Gastroesophageal sphincter (tissue), 4 donors: ENCODE results near the gene CACNA1D. TPM values are rescaled to one million over a fixed set of nuclear protein-coding genes. Genes with fewer than 3 reads are reported as not detected.

Experiments
- ATAC-seq: fragments of 150-250 bp; one replicate; pipeline ENCODE4 v1.9.1; 2016; ENCODE audit warnings: mild to moderate bottlenecking, moderate library complexity
- H3K27ac ChIP-seq, 4 donors: fragments of 200-600 bp; sonication (generic) in 3 of 4; 1 replicate in 3 of 4; 2 replicates in 1 of 4; pipeline ENCODE4 v1.5.1; 2016 to 2019
- H3K27me3 ChIP-seq: fragments of 200-600 bp; sonication (generic); one replicate; pipeline ENCODE4 v1.5.1; 2019
- H3K36me3 ChIP-seq, 2 donors: fragments of 200-600 bp; sonication (generic); one replicate each; pipeline ENCODE4 v1.5.1; 2019; ENCODE audit warnings: control low read depth in 1 of 2
- H3K4me1 ChIP-seq, 3 donors: fragments of 200-600 bp; sonication (generic); 1 replicate in 2 of 3; 2 replicates in 1 of 3; pipeline ENCODE4 v1.5.1; 2016 to 2019; ENCODE audit warnings: control low read depth in 2 of 3
- H3K4me3 ChIP-seq, 2 donors: fragments of 200-600 bp; sonication (generic); one replicate each; pipeline ENCODE4 v1.5.1; 2019; ENCODE audit warnings: mild to moderate bottlenecking in 1 of 2, moderate library complexity in 1 of 2
- H3K9me3 ChIP-seq, 3 donors: fragments of 200-600 bp; sonication (generic); one replicate each; pipeline ENCODE4 v1.5.1; 2017 to 2019; ENCODE audit warnings: control low read depth in 2 of 3
- CTCF ChIP-seq, 4 experiments: fragments of 200-600 bp in 2 of 4; fragments of 450-650 bp in 2 of 4; sonication (generic) in 1 of 4; IDR thresholded peaks; one replicate each; pipeline ENCODE4 v1.5.1; 2017 to 2019; ENCODE audit warnings: antibody characterized with exemption in 4 of 4, mild to moderate bottlenecking in 2 of 4, moderate library complexity in 2 of 4
- EP300 ChIP-seq: sonication (generic); formaldehyde crosslinking; IDR thresholded peaks from one replicate; pipeline ENCODE4 v1.6.1; 2017; ENCODE audit warnings: antibody characterized with exemption, mild to moderate bottlenecking
- POLR2A ChIP-seq, 2 donors: fragments of 450-650 bp; IDR thresholded peaks; one replicate each; pipeline ENCODE4 v1.6.1; 2017; ENCODE audit warnings: antibody characterized with exemption in 2 of 2, mild to moderate bottlenecking in 2 of 2, moderate library complexity in 1 of 2
- POLR2AphosphoS5 ChIP-seq: sonication (generic); formaldehyde crosslinking; IDR thresholded peaks from one replicate; pipeline ENCODE4 v1.6.1; 2017; ENCODE audit warnings: antibody characterized with exemption
- WGBS, 2 donors: methylation state at CpG; one replicate each; pipeline ENCODE4 v1.1.5; 2018; ENCODE audit warnings: low coverage in 1 of 2; 5-methylcytosine and 5-hydroxymethylcytosine counted together
- total RNA-seq, 4 donors: library from RNA; depleted of rRNA; stranded (reverse); fragments of >200 nt; gene quantifications; one replicate each; pipeline ENCODE4 v1.1.0, GENCODE V29; 2016

The CACNA1D gene
- total RNA-seq, 4 donors from 2014 or later, result 0.52 to 5.7 (median 3.6) TPM

GRCh38 chr3:53843195-53844177, 349.1 kb downstream of the CACNA1D start:
- Histone ChIP-seq H3K4me3 (no peak overlapping the region), H3K4me1 (peaks cover 0 to 22% (median 4%) of the 10 kb centered on the region in 3 donors), H3K27me3 (peaks cover 23% of the 10 kb centered on the region), H3K9me3 (no peaks in the 10 kb centered on the region), H3K27ac (no peak overlapping the region), H3K36me3 (no peaks in the 10 kb centered on the region)
- WGBS, 2 donors, result 83% methylated on average over 4 of the region's 10 CpGs; no CpG with 5 or more reads in 1 of the 2 donors
- no peak for TF ChIP-seq CTCF (IDR thresholded peaks at IDR 0.05)
- TF ChIP-seq EP300, result no peak
- TF ChIP-seq POLR2AphosphoS5, result no peak
- no peak for TF ChIP-seq POLR2A (IDR thresholded peaks at IDR 0.05)
- no peak for ATAC-seq

- no peak for ATAC-seq
- Histone ChIP-seq H3K27me3 (peaks cover 29% of the 10 kb centered on the region), H3K9me3 (no peaks in the 10 kb centered on the region), H3K36me3 (no peaks in the 10 kb centered on the region), H3K4me1 (peaks cover 0 to 22% (median 4%) of the 10 kb centered on the region in 3 donors), H3K4me3 (no peak overlapping the region), H3K27ac (no peak overlapping the region)
- WGBS, 2 donors, result 89% methylated on average over 5 of the region's 9 CpGs; no CpG with 5 or more reads in 1 of the 2 donors
- no peak for TF ChIP-seq EP300
- TF ChIP-seq POLR2A (IDR thresholded peaks at IDR 0.05), result no peak
- no peak for TF ChIP-seq POLR2AphosphoS5
- TF ChIP-seq CTCF (IDR thresholded peaks at IDR 0.05), result no peak
Measured at GRCh38 chr3:53844262-53845102, 350.1 kb downstream of the CACNA1D start.

GRCh38 chr3:53845103-53845880, 350.9 kb downstream of the CACNA1D start:
- Histone ChIP-seq H3K9me3 (no peaks in the 10 kb centered on the region), H3K36me3 (no peaks in the 10 kb centered on the region), H3K27ac (peak overlapping the region in 3 of 4 donors; percentile 44 to 81 (median 74)), H3K4me3 (peak overlapping the region; percentile 42 to 80), H3K27me3 (peaks cover 29% of the 10 kb centered on the region), H3K4me1 (peaks cover 0 to 22% (median 4%) of the 10 kb centered on the region in 3 donors)
- TF ChIP-seq POLR2A (IDR thresholded peaks at IDR 0.05) (no peak), CTCF (IDR thresholded peaks at IDR 0.05) (peak in 3 of 4 experiments; percentile 11 to 44 (median 26)), POLR2AphosphoS5 (no peak)
- WGBS, 2 donors, result 15 to 60% methylated on average over 1 to 8 of the region's 25 CpGs
- peak; percentile 53 for ATAC-seq

- no CpG with 5 or more reads among the region's 34 CpGs for WGBS, 2 donors
- H3K4me1 ChIP-seq, result peaks cover 0 to 24% (median 4%) of the 10 kb centered on the region in 3 donors
- H3K27ac ChIP-seq, result peak overlapping the region in 3 of 4 donors; percentile 44 to 81 (median 74)
- H3K36me3 ChIP-seq, result no peaks in the 10 kb centered on the region
- peak; percentile 35 for ATAC-seq
- TF ChIP-seq POLR2A (IDR thresholded peaks at IDR 0.05) (no peak), POLR2AphosphoS5 (no peak), CTCF (IDR thresholded peaks at IDR 0.05) (no peak), EP300 (no peak)
- H3K27me3 ChIP-seq, result peaks cover 29% of the 10 kb centered on the region
- H3K4me3 ChIP-seq, result peak overlapping the region; percentile 42 to 80
- H3K9me3 ChIP-seq, result no peaks in the 10 kb centered on the region
Measured at GRCh38 chr3:53845881-53846133, 351.4 kb downstream of the CACNA1D start.
